Limb (tissue), 2 donors: ENCODE results near the gene TMSB10.
"Not testable (repeated sequence)": the region's sequence is repeated elsewhere in the genome, so short reads cannot be mapped to it uniquely, and the experiment has no call there.

Experiments
- DNase-seq, 2 donors: peaks; one replicate each; pipeline ENCODE4 v3.0.0-alpha.2; 2016; ENCODE audit errors: extremely low spot score in 2 of 2

Gene TMSB10

GRCh38 chr2:84939426-84940087 lies 34.1 kb downstream of the TMSB10 start:
- DNase-seq: no peak

- no peak for DNase-seq
Observed at GRCh38 chr2:84940088-84940470, 34.6 kb downstream of the TMSB10 start.

GRCh38 chr2:84940831-84941412 lies 35.5 kb downstream of the TMSB10 start:
- DNase-seq: no peak

GRCh38 chr2:84942166-84942565 lies 36.7 kb downstream of the TMSB10 start:
- no peak for DNase-seq

- DNase-seq: no peak
Observed at GRCh38 chr2:84942964-84943421, 37.5 kb downstream of the TMSB10 start.

GRCh38 chr2:84944295-84944909 lies 38.9 kb downstream of the TMSB10 start:
- no peak for DNase-seq

GRCh38 chr2:84945838-84946203 lies 40.4 kb downstream of the TMSB10 start:
- not testable (repeated sequence) for DNase-seq

- DNase-seq: no peak
Observed at GRCh38 chr2:84946204-84947009, 41.0 kb downstream of the TMSB10 start.

GRCh38 chr2:84947010-84947593 lies 41.6 kb downstream of the TMSB10 start:
- DNase-seq: no peak

- no peak for DNase-seq
Observed at GRCh38 chr2:84953535-84953934, 48.1 kb downstream of the TMSB10 start.

GRCh38 chr2:84954329-84954728 lies 48.9 kb downstream of the TMSB10 start:
- no peak for DNase-seq
